Activated T-cell treated with anti-CD3 and anti-CD28 coated beads for 48 hours (primary cell): ENCODE data around the gene RNU4-1.
A peak's percentile ranks its signal among the peaks of the same experiment; 100 is the strongest.
"Not testable (repeated sequence)": the region's sequence is repeated elsewhere in the genome, so short reads cannot be mapped to it uniquely, and the experiment has no call there.

Experiments
- DNase-seq: peaks from one replicate; pipeline ENCODE4 v3.0.0-alpha.2; 2020; ENCODE audit warnings: low read depth

Gene RNU4-1

GRCh38 chr12:120292661-120293531, at the start of gene RNU4-1:
Gene RNU4-1, minus strand, starts transcription at chr12:120293237.
- DNase-seq: peak; percentile 60

GRCh38 chr12:120342175-120343038, 49.4 kb upstream of the RNU4-1 start:
- no peak for DNase-seq

GRCh38 chr12:120339256-120339655, 46.2 kb upstream of the RNU4-1 start:
- DNase-seq: no peak

- DNase-seq: no peak
These were observed 44.7 kb upstream of the RNU4-1 start for GRCh38 chr12:120337730-120338129.

- DNase-seq: not testable (repeated sequence)
These were observed 43.4 kb upstream of the RNU4-1 start for GRCh38 chr12:120336392-120336791.

GRCh38 chr12:120335447-120335846, 42.4 kb upstream of the RNU4-1 start:
- peak; percentile 30 for DNase-seq

- no peak for DNase-seq
These were observed 39.5 kb upstream of the RNU4-1 start for GRCh38 chr12:120332523-120332922.

GRCh38 chr12:120332041-120332440, 39.0 kb upstream of the RNU4-1 start:
- no peak for DNase-seq

GRCh38 chr12:120331390-120331789, 38.4 kb upstream of the RNU4-1 start:
- no peak for DNase-seq

- DNase-seq: no peak
These were observed 35.2 kb upstream of the RNU4-1 start for GRCh38 chr12:120328228-120328627.

- DNase-seq: no peak
These were observed 34.6 kb upstream of the RNU4-1 start, which contains the start of gene PLA2G1B for GRCh38 chr12:120327593-120327992. Gene PLA2G1B, minus strand, starts transcription at chr12:120327779. Its CDS starts 26 bp downstream, at chr12:120327753.

- DNase-seq: no peak
These were observed 31.9 kb upstream of the RNU4-1 start for GRCh38 chr12:120324841-120325417.

GRCh38 chr12:120323772-120324171, 30.7 kb upstream of the RNU4-1 start:
- no peak for DNase-seq

- DNase-seq: no peak
These were observed 28.6 kb upstream of the RNU4-1 start for GRCh38 chr12:120321382-120322202.

GRCh38 chr12:120317224-120318105, 24.4 kb upstream of the RNU4-1 start:
- DNase-seq: peak; percentile 100

- DNase-seq: no peak
These were observed 23.8 kb upstream of the RNU4-1 start for GRCh38 chr12:120316798-120317223.

GRCh38 chr12:120314220-120314619, 21.2 kb upstream of the RNU4-1 start:
- no peak for DNase-seq

- peak; percentile 76 for DNase-seq
These were observed 9.2 kb upstream of the RNU4-1 start, which contains the start of gene SIRT4 for GRCh38 chr12:120301962-120302815. Gene SIRT4, plus strand, starts transcription at chr12:120302321. Its CDS starts 1,241 bp downstream, at chr12:120303562.

GRCh38 chr12:120292411-120292660, 701 bp downstream of the RNU4-1 start:
- DNase-seq: no peak
